Neural crest cell (in vitro differentiated cells): ENCODE results near the gene CEP63. TPM values are rescaled to one million over a fixed set of nuclear protein-coding genes. Genes with fewer than 3 reads are reported as not detected.

Experiments used
- DNase-seq: peaks from one replicate; pipeline ENCODE4 v3.0.0; 2021; ENCODE audit warnings: low read depth, mixed read lengths, low spot score
- H3K27ac Mint-ChIP-seq: one replicate; pipeline ENCODE4 v1.8.0; 2021; ENCODE audit warnings: mild to moderate bottlenecking, mixed read lengths; ENCODE audit not compliant: unreplicated experiment
- H3K27me3 Mint-ChIP-seq: 2 replicates; pipeline ENCODE4 v1.8.0; 2021; ENCODE audit warnings: low read depth, mild to moderate bottlenecking, mixed read lengths
- H3K36me3 Mint-ChIP-seq: 2 replicates; pipeline ENCODE4 v1.8.0; 2021; ENCODE audit warnings: low read depth, mild to moderate bottlenecking, mixed read lengths
- H3K4me1 Mint-ChIP-seq: 2 replicates; pipeline ENCODE4 v1.8.0; 2021; ENCODE audit warnings: mixed read lengths
- H3K4me3 Mint-ChIP-seq: one replicate; pipeline ENCODE4 v1.8.0; 2021; ENCODE audit warnings: mild to moderate bottlenecking, mixed read lengths
- H3K9me3 Mint-ChIP-seq: 2 replicates; pipeline ENCODE4 v1.8.0; 2021; ENCODE audit warnings: mixed read lengths
- total RNA-seq: library from RNA; stranded (reverse); gene quantifications from 2 replicates; pipeline ENCODE4 v1.2.1, GENCODE V29; 2021
- TF ChIP-seq, protein P1 (sequence below): fragments of 200-600 bp; sonication (generic); conservative IDR thresholded peaks from 2 replicates; pipeline ENCODE4 v1.5.0; 2021; ENCODE audit warnings: antibody characterized with exemption, mild to moderate bottlenecking

CEP63 gene
- total RNA-seq, 1 donor from 2014 or later, result 27.0 TPM

DNA sequence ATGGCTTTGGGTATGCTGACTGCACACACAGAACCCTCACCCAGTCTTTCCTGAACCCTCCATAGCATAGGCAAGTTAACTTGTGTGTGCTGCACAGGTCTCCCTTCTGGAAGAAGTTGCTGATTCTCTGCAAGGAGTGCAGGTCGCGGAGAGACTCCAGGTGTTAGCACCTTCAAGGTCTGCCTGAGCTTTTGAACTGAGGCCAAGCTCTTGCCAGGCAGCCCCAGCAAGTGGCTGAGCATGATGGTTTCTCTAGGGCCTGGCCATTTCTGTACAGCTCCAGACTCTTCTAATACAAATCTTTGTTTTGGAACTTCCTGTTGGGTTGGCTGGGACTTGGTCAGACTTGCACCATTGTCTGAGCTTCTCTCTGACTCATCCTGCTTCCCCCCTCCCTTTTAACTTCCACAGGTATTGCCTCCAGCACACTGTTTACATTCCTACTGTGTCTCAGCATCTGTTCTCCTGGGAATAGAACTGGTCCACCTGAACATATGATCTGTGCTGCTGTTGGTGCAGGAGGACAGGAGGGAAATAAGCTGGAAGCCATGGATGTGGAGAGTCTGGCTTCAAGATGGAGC lies 111.6 kb downstream of the CEP63 start:
- no peaks in the 10 kb centered on the region for H3K36me3 Mint-ChIP-seq
- H3K27ac Mint-ChIP-seq, result no peak overlapping the region

DNA sequence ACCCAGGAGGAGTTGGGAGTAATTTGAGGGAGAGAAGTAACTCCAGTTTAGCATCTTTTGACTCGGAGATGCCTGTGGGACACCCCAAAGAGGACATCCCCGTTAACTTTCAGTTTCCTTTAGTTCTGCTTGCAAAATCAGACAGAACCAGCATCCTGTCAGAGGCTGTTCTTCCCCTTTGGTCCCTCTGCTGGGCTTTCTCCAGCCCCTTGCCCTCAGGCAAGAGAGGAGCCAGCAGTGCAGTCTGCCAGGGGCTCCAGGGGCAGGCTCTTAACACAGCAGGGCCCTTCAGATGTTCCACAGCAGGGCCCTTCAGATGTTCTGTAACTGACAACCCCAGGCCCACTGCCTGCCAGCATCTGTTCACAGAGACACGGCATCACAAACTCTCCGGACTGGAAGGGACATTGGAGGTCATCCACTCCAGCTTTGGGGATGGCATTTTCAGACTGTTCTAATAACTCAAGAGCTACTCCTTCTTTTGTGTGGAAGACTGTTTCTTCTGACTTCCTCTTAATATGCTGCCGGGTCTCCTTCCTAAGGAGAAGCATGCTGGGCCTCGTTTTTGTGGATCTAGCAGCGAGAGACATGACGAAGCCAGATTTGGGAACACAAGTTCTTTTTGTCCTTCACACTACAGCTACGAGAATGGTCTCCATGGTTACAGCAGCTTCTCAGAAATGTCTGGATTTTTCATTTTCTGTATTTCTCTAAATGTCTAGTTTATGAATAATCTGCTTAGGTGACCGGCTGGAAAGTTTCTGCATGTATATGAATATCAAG lies 113.1 kb downstream of the CEP63 start:
- peaks cover 42% of the 10 kb centered on the region for H3K4me1 Mint-ChIP-seq
- H3K27me3 Mint-ChIP-seq, result peaks cover 4% of the 10 kb centered on the region
- H3K4me3 Mint-ChIP-seq, result no peak overlapping the region
- no peak for DNase-seq
- no peaks in the 10 kb centered on the region for H3K9me3 Mint-ChIP-seq
- H3K36me3 Mint-ChIP-seq, result no peaks in the 10 kb centered on the region
- TF ChIP-seq, protein P1, sequence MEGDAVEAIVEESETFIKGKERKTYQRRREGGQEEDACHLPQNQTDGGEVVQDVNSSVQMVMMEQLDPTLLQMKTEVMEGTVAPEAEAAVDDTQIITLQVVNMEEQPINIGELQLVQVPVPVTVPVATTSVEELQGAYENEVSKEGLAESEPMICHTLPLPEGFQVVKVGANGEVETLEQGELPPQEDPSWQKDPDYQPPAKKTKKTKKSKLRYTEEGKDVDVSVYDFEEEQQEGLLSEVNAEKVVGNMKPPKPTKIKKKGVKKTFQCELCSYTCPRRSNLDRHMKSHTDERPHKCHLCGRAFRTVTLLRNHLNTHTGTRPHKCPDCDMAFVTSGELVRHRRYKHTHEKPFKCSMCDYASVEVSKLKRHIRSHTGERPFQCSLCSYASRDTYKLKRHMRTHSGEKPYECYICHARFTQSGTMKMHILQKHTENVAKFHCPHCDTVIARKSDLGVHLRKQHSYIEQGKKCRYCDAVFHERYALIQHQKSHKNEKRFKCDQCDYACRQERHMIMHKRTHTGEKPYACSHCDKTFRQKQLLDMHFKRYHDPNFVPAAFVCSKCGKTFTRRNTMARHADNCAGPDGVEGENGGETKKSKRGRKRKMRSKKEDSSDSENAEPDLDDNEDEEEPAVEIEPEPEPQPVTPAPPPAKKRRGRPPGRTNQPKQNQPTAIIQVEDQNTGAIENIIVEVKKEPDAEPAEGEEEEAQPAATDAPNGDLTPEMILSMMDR, result no peak
- H3K27ac Mint-ChIP-seq, result peak overlapping the region; percentile 90

More for the DNA sequence above, 111.6 kb downstream of the CEP63 start:
- DNase-seq, result no peak
- H3K9me3 Mint-ChIP-seq, result no peaks in the 10 kb centered on the region
- peaks cover 4% of the 10 kb centered on the region for H3K27me3 Mint-ChIP-seq
- no peak overlapping the region for H3K4me3 Mint-ChIP-seq
- peaks cover 37% of the 10 kb centered on the region for H3K4me1 Mint-ChIP-seq
- TF ChIP-seq, protein P1, result no peak

DNA sequence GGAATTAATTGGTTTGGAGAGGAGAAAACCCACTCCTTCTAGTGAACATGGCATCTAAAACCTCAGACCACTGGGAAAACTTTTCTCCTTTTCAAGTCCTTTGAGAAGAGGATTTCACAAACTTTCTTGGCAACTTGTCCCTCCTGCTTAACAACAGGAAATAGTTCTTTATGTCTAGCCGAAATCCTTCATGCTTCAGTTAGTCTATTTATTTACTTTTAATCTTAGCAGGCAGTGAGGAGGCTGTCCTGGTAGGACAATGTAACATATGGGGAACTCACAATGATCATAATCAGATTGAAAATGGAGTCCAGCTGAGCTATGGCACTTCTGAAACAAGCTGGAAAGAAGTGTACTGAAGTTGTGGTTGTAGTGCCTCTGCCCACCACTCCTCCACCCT lies 114.3 kb downstream of the CEP63 start:
- H3K36me3 Mint-ChIP-seq, result no peaks in the 10 kb centered on the region
- no peak for DNase-seq
- H3K4me1 Mint-ChIP-seq, result peaks cover 42% of the 10 kb centered on the region
- peaks cover 4% of the 10 kb centered on the region for H3K27me3 Mint-ChIP-seq
- H3K4me3 Mint-ChIP-seq, result peak overlapping the region; percentile 61
- H3K9me3 Mint-ChIP-seq, result no peaks in the 10 kb centered on the region
- TF ChIP-seq, protein P1, result no peak
- H3K27ac Mint-ChIP-seq, result no peak overlapping the region

DNA sequence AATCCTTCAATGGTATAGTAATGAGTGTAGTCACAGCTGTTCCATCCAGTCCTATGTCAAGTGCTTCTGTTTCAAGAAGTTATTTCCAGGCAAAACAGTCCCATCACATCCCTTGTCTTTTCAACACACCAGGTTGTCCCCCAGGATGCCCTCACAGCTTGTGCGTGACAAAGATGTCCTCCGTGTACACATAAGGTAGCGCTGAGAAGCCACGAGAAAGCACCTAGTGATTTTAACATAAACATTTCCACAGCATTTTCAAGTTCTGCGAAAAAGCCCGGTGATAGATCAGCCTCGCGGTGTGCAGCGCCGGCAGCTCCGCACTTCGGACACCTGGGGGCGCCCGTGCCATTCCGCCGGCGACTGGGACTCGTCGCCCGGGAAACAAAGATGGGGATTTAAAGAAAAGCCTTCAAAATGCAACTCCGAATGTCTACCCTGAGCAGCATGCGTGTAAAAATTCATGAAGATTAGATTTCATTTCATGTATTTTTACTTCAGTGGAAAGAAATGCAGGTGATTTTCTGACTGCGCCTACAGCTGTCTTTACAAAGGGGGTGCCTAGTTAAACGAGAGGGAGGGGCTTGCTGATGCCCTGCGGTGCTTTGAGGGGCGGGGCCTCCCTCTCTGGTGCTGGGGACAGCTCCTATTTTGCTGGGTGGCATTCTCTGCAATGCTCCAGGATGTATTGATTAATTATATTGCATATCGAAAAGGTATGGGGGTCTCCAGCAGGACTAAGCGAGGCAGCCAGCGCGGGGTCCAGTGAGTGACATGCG lies 115.0 kb downstream of the CEP63 start:
- TF ChIP-seq, protein P1, result peak; percentile 99
- DNase-seq, result peak; percentile 85
- Mint-ChIP-seq H3K27me3 (peaks cover 4% of the 10 kb centered on the region), H3K9me3 (no peaks in the 10 kb centered on the region), H3K4me1 (peaks cover 45% of the 10 kb centered on the region), H3K36me3 (no peaks in the 10 kb centered on the region), H3K4me3 (peak overlapping the region; percentile 61), H3K27ac (peak overlapping the region; percentile 88)

DNA sequence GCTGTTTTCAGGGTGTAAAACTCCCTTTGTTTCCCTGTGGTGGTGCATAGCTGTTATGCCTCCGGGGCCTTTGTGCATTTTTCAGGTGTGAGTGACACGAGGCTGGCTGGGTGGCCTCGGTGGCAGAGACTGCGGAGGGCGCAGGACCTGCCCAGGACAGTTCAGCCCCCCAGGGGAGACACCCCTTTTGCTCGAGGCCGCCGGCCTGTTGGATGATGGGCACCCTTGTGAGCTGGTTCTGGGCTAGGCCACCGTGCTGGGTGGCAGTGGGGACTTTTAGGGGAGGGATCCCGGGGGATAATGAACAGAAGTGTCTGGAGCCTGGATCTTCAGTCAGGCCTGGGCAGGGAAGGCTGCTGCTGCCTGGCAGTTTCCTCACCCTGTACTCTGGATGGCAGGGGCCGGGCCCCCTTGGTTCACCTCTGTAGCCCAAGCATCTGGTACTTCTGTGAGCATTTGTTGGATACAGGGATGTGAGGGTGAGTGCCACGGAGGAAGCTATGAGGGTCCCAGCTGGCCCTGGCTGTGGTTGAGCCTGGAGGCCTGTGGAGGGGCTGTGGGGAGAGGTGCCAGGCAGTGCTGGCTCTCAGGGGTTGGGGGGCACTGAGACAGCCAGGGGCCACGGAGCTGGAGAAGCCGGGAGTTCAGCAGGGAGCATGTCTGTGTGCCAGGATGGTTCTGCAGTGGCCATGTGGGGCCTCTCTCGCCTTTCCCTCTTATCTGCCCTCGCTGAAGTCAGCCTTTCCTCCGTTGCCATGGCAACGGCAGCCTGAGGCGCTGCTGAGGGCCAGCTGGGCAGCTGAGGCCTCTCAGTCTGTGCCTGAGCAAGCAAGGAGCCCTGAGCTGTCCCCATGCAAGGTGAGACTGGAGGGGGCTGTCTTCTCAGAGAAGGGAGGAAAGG lies 115.9 kb downstream of the CEP63 start:
- peaks cover 48% of the 10 kb centered on the region for H3K4me1 Mint-ChIP-seq
- peak overlapping the region; percentile 4 for H3K27ac Mint-ChIP-seq
- H3K36me3 Mint-ChIP-seq, result no peaks in the 10 kb centered on the region
- H3K9me3 Mint-ChIP-seq, result no peaks in the 10 kb centered on the region
- H3K4me3 Mint-ChIP-seq, result peak overlapping the region; percentile 70
- H3K27me3 Mint-ChIP-seq, result peaks cover 4% of the 10 kb centered on the region
- TF ChIP-seq, protein P1, result no peak
- DNase-seq, result peak; percentile 72
